Measurements from ENCODE around the gene NDUFA6.
A peak's percentile ranks its signal among the peaks of the same experiment; 100 is the strongest.
"Not testable (repeated sequence)": the region's sequence is repeated elsewhere in the genome, so short reads cannot be mapped to it uniquely, and the experiment has no call there.

The NDUFA6 gene

DNA sequence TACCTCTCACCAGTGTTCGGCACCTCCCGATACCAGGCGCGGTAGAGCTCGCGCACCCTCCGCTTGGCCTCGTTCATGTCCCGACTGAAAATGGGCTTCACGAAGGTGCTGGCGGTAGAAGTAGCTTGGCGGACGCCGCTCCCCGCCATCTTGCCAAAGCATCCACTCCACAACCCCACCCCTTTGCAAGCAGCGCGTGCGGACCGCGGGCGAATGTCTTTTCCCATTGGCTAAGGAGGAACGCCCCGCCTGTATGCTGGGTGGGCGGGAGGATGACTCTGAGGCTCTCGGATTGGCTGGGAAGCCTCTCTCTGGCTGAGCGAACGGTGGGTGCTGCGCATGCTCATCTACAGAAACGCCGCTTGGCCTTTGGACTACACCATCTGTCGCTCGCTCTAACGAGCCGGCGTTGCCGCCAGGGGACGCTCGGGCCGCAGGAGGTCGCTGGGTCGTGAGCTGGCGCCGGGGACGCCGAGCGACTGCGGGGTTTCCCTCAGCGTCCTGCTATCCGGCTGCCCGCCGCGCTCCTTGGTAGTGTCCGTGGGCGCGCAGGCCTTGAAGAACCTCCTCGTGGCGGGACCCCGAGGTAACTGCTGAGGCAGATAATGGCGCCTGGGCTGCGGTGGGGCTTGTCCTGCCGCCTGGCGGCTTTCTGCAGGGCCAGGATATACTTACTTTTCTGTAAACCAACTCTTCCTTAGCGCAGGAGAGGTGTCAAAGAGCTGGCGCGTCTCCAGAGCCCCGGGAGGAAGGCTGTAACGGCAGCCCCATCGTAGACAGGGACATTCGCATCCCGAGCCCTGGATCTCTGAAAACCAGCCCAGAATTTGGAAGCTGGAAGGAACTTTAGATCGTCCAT is at the start of gene NDUFA6:
Gene NDUFA6 (minus strand): TSS at position 177 of the 859 bp plus-strand sequence. CDS start 28 bp downstream, at position 149.
- peaks cover 5% of the 10 kb centered on the region for H3K4me1 ChIP-seq (ENCODE audit: insufficient read depth, low read length)
- H3K36me3 ChIP-seq (ENCODE audit: insufficient read depth, low read length), result peaks cover 24% of the 10 kb centered on the region
- no peaks in the 10 kb centered on the region for H3K27me3 ChIP-seq (ENCODE audit: insufficient read depth, low read length)

DNA sequence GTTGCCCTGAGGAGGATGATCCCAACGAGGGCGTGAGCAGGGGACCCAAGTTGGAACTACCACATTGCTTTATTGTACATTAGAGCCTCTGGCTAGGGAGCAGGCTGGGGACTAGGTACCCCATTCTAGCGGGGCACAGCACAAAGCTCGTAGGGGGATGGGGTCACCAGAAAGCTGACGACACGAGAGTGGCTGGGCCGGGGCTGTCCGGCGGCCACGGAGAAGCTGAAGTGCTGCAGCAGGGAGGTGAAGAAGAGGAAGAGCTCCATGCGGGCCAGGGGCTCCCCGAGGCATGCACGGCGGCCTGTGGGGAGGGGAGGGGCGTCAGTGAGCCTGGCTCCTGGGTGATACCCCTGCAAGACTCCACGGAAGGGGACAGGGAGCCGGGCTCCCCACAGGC is 49.6 kb upstream of the NDUFA6 start:
- not testable (repeated sequence) for H3K4me1 ChIP-seq (ENCODE audit: insufficient read depth, low read length); H3K4me3 ChIP-seq (ENCODE audit: low read length); H2AFZ ChIP-seq (ENCODE audit: low read depth, low read length); H3K36me3 ChIP-seq (ENCODE audit: insufficient read depth, low read length); H3K27me3 ChIP-seq (ENCODE audit: insufficient read depth, low read length); H3K9me3 ChIP-seq (ENCODE audit: low read length)

More for the DNA sequence above, at the start of gene NDUFA6:
- Histone ChIP-seq H3K9me3 (ENCODE audit: low read length) (peaks cover 9% of the 10 kb centered on the region), H2AFZ (ENCODE audit: low read depth, low read length) (peak within 1 kb of the TSS; percentile 86), H3K4me3 (ENCODE audit: low read length) (peak within 1 kb of the TSS; percentile 69)

DNA sequence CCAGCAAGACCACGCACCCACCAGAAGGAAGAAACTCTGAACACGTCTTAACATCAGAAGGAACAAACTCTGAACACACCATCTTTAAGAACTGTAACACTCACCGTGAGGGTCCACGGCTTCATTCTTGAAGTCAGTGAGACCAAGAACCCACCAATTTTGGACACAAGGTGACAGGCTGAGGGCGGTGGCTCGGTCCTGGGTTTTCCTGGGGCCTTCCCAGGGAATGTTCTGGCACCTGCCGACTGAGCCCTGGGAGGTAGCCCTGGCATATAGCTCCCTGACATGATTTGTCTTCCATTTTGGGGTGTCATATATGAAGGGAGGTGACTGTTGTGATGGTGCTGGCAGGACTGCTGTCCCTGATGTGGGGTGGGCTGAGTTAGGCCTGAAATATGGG is 48.9 kb upstream of the NDUFA6 start:
- not testable (repeated sequence) for H3K4me1 ChIP-seq (ENCODE audit: insufficient read depth, low read length); H3K27me3 ChIP-seq (ENCODE audit: insufficient read depth, low read length); H3K9me3 ChIP-seq (ENCODE audit: low read length); H3K36me3 ChIP-seq (ENCODE audit: insufficient read depth, low read length); H2AFZ ChIP-seq (ENCODE audit: low read depth, low read length); H3K4me3 ChIP-seq (ENCODE audit: low read length)

GRCh38 chr22:42138972-42139371 is 48.4 kb upstream of the NDUFA6 start:
- H3K9me3 ChIP-seq (ENCODE audit: low read length), result no peaks in the 10 kb centered on the region
- H3K4me1 ChIP-seq (ENCODE audit: insufficient read depth, low read length), result no peaks in the 10 kb centered on the region
- H2AFZ ChIP-seq (ENCODE audit: low read depth, low read length), result no peak overlapping the region
- peaks cover 3% of the 10 kb centered on the region for H3K36me3 ChIP-seq (ENCODE audit: insufficient read depth, low read length)
- H3K4me3 ChIP-seq (ENCODE audit: low read length), result no peak overlapping the region
- no peaks in the 10 kb centered on the region for H3K27me3 ChIP-seq (ENCODE audit: insufficient read depth, low read length)

DNA sequence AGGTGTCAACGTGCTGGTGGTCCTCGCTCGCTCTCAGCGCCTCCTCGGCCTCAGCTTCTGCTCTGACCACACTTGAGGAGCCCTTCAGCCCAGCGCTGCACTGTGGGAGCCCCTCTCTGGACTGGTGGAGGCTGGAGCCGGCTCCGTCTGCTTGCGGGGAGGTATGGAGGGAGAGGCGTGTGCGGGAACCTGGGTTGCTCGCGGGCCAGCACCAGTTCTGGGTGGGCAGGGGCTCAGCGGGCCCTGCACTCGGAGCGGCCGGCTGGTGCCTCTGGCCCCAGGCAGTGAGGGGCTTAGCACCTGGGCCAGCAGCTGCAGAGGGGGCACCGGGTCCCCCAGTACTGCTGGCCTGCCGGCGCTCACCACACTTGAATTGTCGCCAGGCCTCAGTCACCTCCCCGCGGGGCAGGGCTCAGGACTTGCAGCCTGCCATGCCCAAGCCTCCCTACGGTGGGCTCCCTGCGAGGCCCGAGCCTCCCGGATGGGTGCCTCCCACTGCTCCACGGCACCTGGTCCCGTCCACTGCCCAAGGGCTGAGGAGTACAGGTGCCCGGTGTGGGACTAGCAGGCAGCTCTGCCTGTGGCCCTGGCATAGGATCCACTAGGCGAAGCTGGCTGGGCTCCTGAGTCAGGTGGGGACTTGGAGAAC is 47.7 kb upstream of the NDUFA6 start:
- H3K4me1 ChIP-seq (ENCODE audit: insufficient read depth, low read length), result no peaks in the 10 kb centered on the region

GRCh38 chr22:42135688-42136087 is 45.1 kb upstream of the NDUFA6 start:
- not testable (repeated sequence) for H2AFZ ChIP-seq (ENCODE audit: low read depth, low read length); H3K36me3 ChIP-seq (ENCODE audit: insufficient read depth, low read length); H3K4me1 ChIP-seq (ENCODE audit: insufficient read depth, low read length); H3K27me3 ChIP-seq (ENCODE audit: insufficient read depth, low read length); H3K9me3 ChIP-seq (ENCODE audit: low read length); H3K4me3 ChIP-seq (ENCODE audit: low read length)

More for the DNA sequence above, 47.7 kb upstream of the NDUFA6 start:
- Histone ChIP-seq H3K27me3 (ENCODE audit: insufficient read depth, low read length) (no peaks in the 10 kb centered on the region), H3K4me3 (ENCODE audit: low read length) (no peak overlapping the region), H2AFZ (ENCODE audit: low read depth, low read length) (no peak overlapping the region), H3K36me3 (ENCODE audit: insufficient read depth, low read length) (peaks cover 3% of the 10 kb centered on the region), H3K9me3 (ENCODE audit: low read length) (no peaks in the 10 kb centered on the region)

DNA sequence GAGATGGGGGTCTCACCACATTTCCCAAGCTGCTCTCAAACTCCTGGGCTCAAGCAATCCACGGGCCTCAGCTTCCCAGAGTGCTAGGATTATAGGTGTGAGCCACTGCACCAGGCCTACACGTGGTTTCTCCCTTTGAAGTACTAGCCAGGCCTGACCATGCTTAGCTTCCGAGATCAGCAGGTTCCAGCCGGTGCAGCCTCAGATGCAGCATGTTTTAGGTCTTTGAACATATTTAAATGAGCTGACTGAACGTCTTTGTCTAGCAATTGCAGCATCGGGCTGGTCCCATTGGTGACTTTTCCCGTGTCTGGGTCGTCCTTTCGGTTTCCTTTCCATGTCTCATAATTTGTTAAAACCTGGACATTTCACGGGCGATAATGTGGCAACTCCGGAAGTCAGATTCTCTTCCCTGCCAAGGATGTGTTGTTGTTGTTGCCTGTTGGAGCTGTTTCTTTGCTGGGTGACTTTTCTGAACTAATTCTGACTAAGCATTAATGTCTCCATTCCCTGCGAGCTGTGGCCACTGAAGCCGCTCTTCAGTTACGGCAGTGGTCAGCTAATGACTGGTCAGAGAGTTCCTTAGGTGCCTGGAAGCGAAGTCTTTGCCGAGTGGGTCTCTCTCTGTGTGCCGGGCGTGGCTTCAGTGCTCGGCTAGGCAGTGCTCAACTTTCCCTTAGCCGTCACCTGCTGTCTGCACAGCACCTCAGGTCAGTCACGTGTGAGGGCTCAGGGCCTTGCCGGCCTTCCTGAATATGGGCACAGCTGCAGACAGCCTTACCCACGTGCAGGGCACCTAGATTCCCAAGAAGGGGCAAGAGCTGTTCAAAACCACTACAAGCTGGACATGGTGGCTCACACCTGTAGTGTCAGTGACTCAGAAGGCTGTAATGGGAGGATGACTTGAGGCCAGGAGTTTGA is 43.8 kb upstream of the NDUFA6 start:
- peaks cover 3% of the 10 kb centered on the region for H3K36me3 ChIP-seq (ENCODE audit: insufficient read depth, low read length)
- no peaks in the 10 kb centered on the region for H3K27me3 ChIP-seq (ENCODE audit: insufficient read depth, low read length)
- no peaks in the 10 kb centered on the region for H3K4me1 ChIP-seq (ENCODE audit: insufficient read depth, low read length)
- no peaks in the 10 kb centered on the region for H3K9me3 ChIP-seq (ENCODE audit: low read length)
- no peak overlapping the region for H2AFZ ChIP-seq (ENCODE audit: low read depth, low read length)
- no peak overlapping the region for H3K4me3 ChIP-seq (ENCODE audit: low read length)

DNA sequence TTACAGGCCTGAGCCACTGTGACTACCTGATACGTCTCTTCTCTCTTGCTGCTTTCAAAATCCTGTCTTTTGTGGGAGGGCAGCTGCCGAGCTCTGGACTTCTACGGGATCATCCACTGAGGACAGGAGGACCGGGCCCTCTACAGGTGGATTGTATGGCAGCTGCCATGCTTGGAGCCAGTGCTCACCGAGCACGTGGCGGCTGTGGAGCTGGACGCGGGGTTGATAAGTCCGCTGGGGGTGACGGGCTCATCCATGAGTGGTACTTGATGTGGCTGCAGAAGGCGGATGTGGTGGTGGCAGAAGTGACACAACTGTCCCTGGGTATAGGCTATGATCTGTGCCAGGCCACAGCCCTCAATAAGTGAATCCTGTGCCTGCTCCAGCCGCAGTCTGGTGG is 41.9 kb upstream of the NDUFA6 start:
- Histone ChIP-seq H3K36me3 (ENCODE audit: insufficient read depth, low read length) (peaks cover 3% of the 10 kb centered on the region), H3K4me3 (ENCODE audit: low read length) (no peak overlapping the region), H3K9me3 (ENCODE audit: low read length) (no peaks in the 10 kb centered on the region), H2AFZ (ENCODE audit: low read depth, low read length) (no peak overlapping the region), H3K27me3 (ENCODE audit: insufficient read depth, low read length) (no peaks in the 10 kb centered on the region), H3K4me1 (ENCODE audit: insufficient read depth, low read length) (no peaks in the 10 kb centered on the region)

- Histone ChIP-seq H3K36me3 (ENCODE audit: insufficient read depth, low read length) (peaks cover 3% of the 10 kb centered on the region), H3K4me1 (ENCODE audit: insufficient read depth, low read length) (no peaks in the 10 kb centered on the region)
Measured at GRCh38 chr22:42131562-42131961, 41.0 kb upstream of the NDUFA6 start.

GRCh38 chr22:42130639-42131431 is 40.3 kb upstream of the NDUFA6 start, which contains the start of gene CYP2D6:
Gene CYP2D6, minus strand, starts transcription at chr22:42130810. Its CDS starts 19 bp downstream, at chr22:42130791.
- H3K4me1 ChIP-seq (ENCODE audit: insufficient read depth, low read length); H2AFZ ChIP-seq (ENCODE audit: low read depth, low read length); H3K36me3 ChIP-seq (ENCODE audit: insufficient read depth, low read length); H3K4me3 ChIP-seq (ENCODE audit: low read length); H3K27me3 ChIP-seq (ENCODE audit: insufficient read depth, low read length); H3K9me3 ChIP-seq (ENCODE audit: low read length): not testable (repeated sequence)

More at GRCh38 chr22:42131562-42131961, 41.0 kb upstream of the NDUFA6 start:
- Histone ChIP-seq H2AFZ (ENCODE audit: low read depth, low read length) (no peak overlapping the region), H3K27me3 (ENCODE audit: insufficient read depth, low read length) (no peaks in the 10 kb centered on the region), H3K4me3 (ENCODE audit: low read length) (no peak overlapping the region), H3K9me3 (ENCODE audit: low read length) (no peaks in the 10 kb centered on the region)

DNA sequence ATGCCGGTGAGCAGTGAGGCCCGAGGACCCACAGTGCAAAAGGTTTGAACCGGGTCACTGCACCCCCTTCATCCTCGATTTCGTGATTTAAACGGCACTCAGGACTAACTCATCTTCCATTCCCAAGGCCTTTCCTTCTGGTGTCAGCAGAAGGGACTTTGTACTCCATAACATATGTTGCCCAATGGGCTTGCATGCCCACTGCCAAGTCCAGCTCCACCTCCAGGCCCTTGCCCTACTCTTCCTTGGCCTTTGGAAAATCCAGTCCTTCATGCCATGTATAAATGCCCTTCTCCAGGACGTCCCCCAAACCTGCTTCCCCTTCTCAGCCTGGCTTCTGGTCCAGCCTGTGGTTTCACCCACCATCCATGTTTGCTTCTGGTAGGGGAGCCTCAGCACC is 39.6 kb upstream of the NDUFA6 start:
- not testable (repeated sequence) for H3K36me3 ChIP-seq (ENCODE audit: insufficient read depth, low read length); H3K9me3 ChIP-seq (ENCODE audit: low read length); H2AFZ ChIP-seq (ENCODE audit: low read depth, low read length); H3K4me1 ChIP-seq (ENCODE audit: insufficient read depth, low read length); H3K27me3 ChIP-seq (ENCODE audit: insufficient read depth, low read length); H3K4me3 ChIP-seq (ENCODE audit: low read length)

Measured in neuron (in vitro differentiated cells).